A549 treated with AZD2906 at 1 μM for 4 hours (cell line): ENCODE results near the gene TBC1D13. TPM values are rescaled to one million over a fixed set of nuclear protein-coding genes. Genes with fewer than 3 reads are reported as not detected.

Experiments
- total RNA-seq: library from RNA; stranded (reverse); fragments of 200-300 nt; extraction: Qiagen RNA extraction; gene quantifications from 5 replicates; pipeline ENCODE4 v1.2.3, GENCODE V29; 2022

The TBC1D13 gene
- total RNA-seq: 20.2 to 22.3 TPM (median 20.8 TPM) in 5 replicates

GRCh38 chr9:128786681-128787601, at the start of gene TBC1D13:
TSS of gene TBC1D13 (plus strand) at chr9:128787253. CDS start at chr9:128787354, 101 bp downstream.

GRCh38 chr9:128771745-128772519, 15.1 kb upstream of the TBC1D13 start, which contains the start of gene ZER1:
TSS of gene ZER1 (minus strand) at chr9:128771927. CDS start at chr9:128755565, 16,362 bp downstream.

GRCh38 chr9:128818099-128818838, 31.2 kb downstream of the TBC1D13 start, which contains the start of gene ENDOG:
TSS of gene ENDOG (plus strand) at chr9:128818500. CDS start at chr9:128818685, 185 bp downstream.

GRCh38 chr9:128829477-128830251, 42.6 kb downstream of the TBC1D13 start, which contains the start of gene SPOUT1:
TSS of gene SPOUT1 (minus strand) at chr9:128829794. CDS start at chr9:128829780, 14 bp downstream.

Other genes with a start within 250 kb of the TBC1D13 start
- 129 to 153 TPM (median 147 TPM) in 5 replicates for gene SPTAN1, start 234.7 kb upstream of the TBC1D13 start, total RNA-seq
- 98.9 to 149 TPM (median 138 TPM) in 5 replicates for gene DYNC2I2, start 130.4 kb upstream of the TBC1D13 start, total RNA-seq
- 374 to 503 TPM (median 376 TPM) in 5 replicates for gene SET, start 98.0 kb upstream of the TBC1D13 start, total RNA-seq
- gene PKN3, start 84.8 kb upstream of the TBC1D13 start, total RNA-seq: 13.1 to 18.5 TPM (median 16.8 TPM) in 5 replicates
- 65.4 to 100.0 TPM (median 97.3 TPM) in 5 replicates for gene ZDHHC12, start 63.1 kb upstream of the TBC1D13 start, total RNA-seq
- 14.9 to 18.2 TPM (median 16.2 TPM) in 5 replicates for gene ZER1, start 15.3 kb upstream of the TBC1D13 start, total RNA-seq
- gene ENDOG, start 31.2 kb downstream of the TBC1D13 start, total RNA-seq: 16.5 to 37.5 TPM (median 36.8 TPM) in 5 replicates
- 19.6 to 51.4 TPM (median 47.7 TPM) in 5 replicates for gene SPOUT1, start 42.5 kb downstream of the TBC1D13 start, total RNA-seq
- 9.8 to 15.3 TPM (median 13.1 TPM) in 5 replicates for gene KYAT1, start 94.7 kb downstream of the TBC1D13 start, total RNA-seq
- 132 to 153 TPM (median 147 TPM) in 5 replicates for gene LRRC8A, start 94.9 kb downstream of the TBC1D13 start, total RNA-seq
- 0.20 to 0.33 TPM (median 0.25 TPM) in 5 replicates for gene PHYHD1, start 133.7 kb downstream of the TBC1D13 start, total RNA-seq
- 36.8 to 41.3 TPM (median 40.6 TPM) in 5 replicates for gene DOLK, start 160.3 kb downstream of the TBC1D13 start, total RNA-seq
- 37.8 to 45.1 TPM (median 42.4 TPM) in 5 replicates for gene NUP188, start 160.4 kb downstream of the TBC1D13 start, total RNA-seq
- gene SH3GLB2, start 241.1 kb downstream of the TBC1D13 start, total RNA-seq: 36.8 to 53.7 TPM (median 48.5 TPM) in 5 replicates
- gene MIGA2, start 249.4 kb downstream of the TBC1D13 start, total RNA-seq: 13.1 to 17.7 TPM (median 14.9 TPM) in 5 replicates